Left ventricle myocardium inferior (tissue), 1 donor: ENCODE measurements around the gene FAAH. TPM values are rescaled to one million over a fixed set of nuclear protein-coding genes. Genes with fewer than 3 reads are reported as not detected.

Experiments
- DNase-seq: peaks from one replicate; pipeline ENCODE4 v3.0.0-alpha.2; 2020
- H3K27ac ChIP-seq: fragments of 200-600 bp; replicated peaks from 2 replicates; pipeline ENCODE4 v1.8.0; 2021
- H3K27me3 ChIP-seq: fragments of 200-600 bp; 2 replicates; pipeline ENCODE4 v1.8.0; 2021; ENCODE audit warnings: low read depth
- H3K36me3 ChIP-seq: fragments of 200-600 bp; 2 replicates; pipeline ENCODE4 v1.8.0; 2021
- H3K4me1 ChIP-seq: fragments of 200-600 bp; 2 replicates; pipeline ENCODE4 v1.8.0; 2021
- H3K4me3 ChIP-seq: fragments of 200-600 bp; 2 replicates; pipeline ENCODE4 v1.8.0; 2021; ENCODE audit warnings: mild to moderate bottlenecking, moderate library complexity
- H3K9me3 ChIP-seq: fragments of 200-600 bp; replicated peaks from 2 replicates; pipeline ENCODE4 v1.8.0; 2021
- intact Hi-C: fragments of 100-400 bp; cut with micrococcal nuclease; formaldehyde crosslinking; loops from one replicate; pipeline ENCODE4 v1.11.0; 2022
- total RNA-seq: library from RNA; stranded (reverse); fragmentation: NEBNext Ultra II Directional; extraction: Animal tissue kit (Norgen Biotek cat#: 25700); gene quantifications from one replicate; pipeline ENCODE4 v1.2.1, GENCODE V29; 2021
- TF ChIP-seq, protein P1 (sequence below): fragments of 200-600 bp; IDR thresholded peaks from 2 replicates; pipeline ENCODE4 v1.8.0; 2021; ENCODE audit warnings: antibody characterized with exemption, mild to moderate bottlenecking, borderline replicate concordance
- donor health status: DM: no; HTN: yes; CAD: no; lungs with severe emphysema.

FAAH gene
- total RNA-seq, 1 donor from 2014 or later, result 2.8 TPM

DNA sequence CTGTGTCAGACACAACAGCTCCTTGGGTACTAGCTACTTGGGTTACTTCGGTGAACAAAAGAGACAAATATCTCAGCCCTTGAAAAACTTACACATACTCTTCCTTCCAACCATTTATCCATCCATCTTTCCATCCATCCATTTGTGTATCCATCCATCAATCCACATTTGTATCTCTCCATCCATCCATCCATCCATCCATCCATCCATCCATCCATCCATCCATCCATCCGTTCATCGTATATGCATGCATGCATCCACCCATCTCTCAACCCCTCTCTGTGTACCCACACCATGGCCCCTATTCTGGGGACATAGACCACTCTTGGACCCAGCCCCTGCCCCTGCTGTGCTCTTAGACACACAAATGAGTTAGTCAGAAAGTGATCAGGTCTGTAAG lies 40.2 kb downstream of the FAAH start:
- intact Hi-C loops, result no loop called here
- Histone ChIP-seq H3K27me3 (peaks cover 39% of the 10 kb centered on the region), H3K27ac (no peak overlapping the region), H3K9me3 (no peaks in the 10 kb centered on the region), H3K36me3 (no peaks in the 10 kb centered on the region), H3K4me1 (no peaks in the 10 kb centered on the region), H3K4me3 (no peak overlapping the region)
- DNase-seq, result no peak
- TF ChIP-seq, protein P1, sequence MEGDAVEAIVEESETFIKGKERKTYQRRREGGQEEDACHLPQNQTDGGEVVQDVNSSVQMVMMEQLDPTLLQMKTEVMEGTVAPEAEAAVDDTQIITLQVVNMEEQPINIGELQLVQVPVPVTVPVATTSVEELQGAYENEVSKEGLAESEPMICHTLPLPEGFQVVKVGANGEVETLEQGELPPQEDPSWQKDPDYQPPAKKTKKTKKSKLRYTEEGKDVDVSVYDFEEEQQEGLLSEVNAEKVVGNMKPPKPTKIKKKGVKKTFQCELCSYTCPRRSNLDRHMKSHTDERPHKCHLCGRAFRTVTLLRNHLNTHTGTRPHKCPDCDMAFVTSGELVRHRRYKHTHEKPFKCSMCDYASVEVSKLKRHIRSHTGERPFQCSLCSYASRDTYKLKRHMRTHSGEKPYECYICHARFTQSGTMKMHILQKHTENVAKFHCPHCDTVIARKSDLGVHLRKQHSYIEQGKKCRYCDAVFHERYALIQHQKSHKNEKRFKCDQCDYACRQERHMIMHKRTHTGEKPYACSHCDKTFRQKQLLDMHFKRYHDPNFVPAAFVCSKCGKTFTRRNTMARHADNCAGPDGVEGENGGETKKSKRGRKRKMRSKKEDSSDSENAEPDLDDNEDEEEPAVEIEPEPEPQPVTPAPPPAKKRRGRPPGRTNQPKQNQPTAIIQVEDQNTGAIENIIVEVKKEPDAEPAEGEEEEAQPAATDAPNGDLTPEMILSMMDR, result no peak

DNA sequence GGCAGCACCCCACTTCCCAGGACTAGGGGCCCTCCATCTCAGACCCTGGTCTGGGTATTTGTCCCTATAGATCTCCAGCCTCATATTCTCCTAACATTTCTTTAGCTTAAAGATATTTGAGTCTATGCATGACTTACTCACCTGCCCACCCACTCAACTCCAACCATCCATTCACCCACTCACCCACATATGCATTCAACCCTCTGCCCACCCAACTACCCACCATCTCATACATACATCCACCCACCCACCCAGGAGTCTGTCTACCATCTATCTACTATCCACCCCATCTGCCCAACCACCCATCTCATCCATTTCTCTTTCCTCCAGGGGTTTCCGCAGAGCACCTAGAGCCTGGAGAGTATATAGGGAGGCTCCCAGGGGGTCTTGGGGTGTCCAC lies 42.7 kb downstream of the FAAH start:
- no peaks in the 10 kb centered on the region for H3K4me1 ChIP-seq
- no peak overlapping the region for H3K4me3 ChIP-seq
- TF ChIP-seq, protein P1, result no peak
- peaks cover 37% of the 10 kb centered on the region for H3K27me3 ChIP-seq
- no peaks in the 10 kb centered on the region for H3K9me3 ChIP-seq
- H3K36me3 ChIP-seq, result no peaks in the 10 kb centered on the region
- intact Hi-C loops, result no loop called here
- H3K27ac ChIP-seq, result no peak overlapping the region
- no peak for DNase-seq

- Histone ChIP-seq H3K4me1 (peaks cover 5% of the 10 kb centered on the region), H3K27me3 (peaks cover 37% of the 10 kb centered on the region), H3K27ac (no peak overlapping the region), H3K9me3 (no peaks in the 10 kb centered on the region), H3K36me3 (no peaks in the 10 kb centered on the region), H3K4me3 (no peak overlapping the region)
- no peak for DNase-seq
- TF ChIP-seq, protein P1, result no peak
- intact Hi-C loops, result no loop called here
Observed at GRCh38 chr1:46437723-46438122, 43.6 kb downstream of the FAAH start.

DNA sequence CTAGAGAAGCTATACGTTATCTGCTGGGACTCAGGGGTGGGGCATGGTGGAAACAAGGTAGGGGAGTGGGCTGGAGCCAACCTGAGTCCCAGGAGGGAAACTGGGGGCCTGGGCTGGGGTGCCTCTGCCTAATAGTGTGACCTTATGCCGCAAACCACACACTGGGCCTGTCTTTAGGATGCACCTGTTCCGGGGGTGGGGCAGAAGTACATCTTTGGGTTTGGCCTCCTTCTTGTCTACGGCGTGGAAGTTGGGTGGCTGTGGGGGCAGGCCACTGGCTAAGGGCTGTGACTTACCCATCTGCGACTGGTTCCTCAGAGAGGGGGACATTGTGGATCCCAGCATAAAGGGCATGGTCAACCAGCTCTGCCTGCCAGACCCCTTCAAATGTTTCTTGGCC lies 44.2 kb downstream of the FAAH start:
- intact Hi-C loops, result no loop called here
- Histone ChIP-seq H3K27me3 (peaks cover 37% of the 10 kb centered on the region), H3K4me1 (peaks cover 8% of the 10 kb centered on the region), H3K27ac (no peak overlapping the region), H3K4me3 (no peak overlapping the region), H3K9me3 (no peaks in the 10 kb centered on the region), H3K36me3 (no peaks in the 10 kb centered on the region)
- TF ChIP-seq, protein P1, result no peak
- no peak for DNase-seq

GRCh38 chr1:46440478-46440877 lies 46.4 kb downstream of the FAAH start:
- Histone ChIP-seq H3K9me3 (no peaks in the 10 kb centered on the region), H3K36me3 (no peaks in the 10 kb centered on the region), H3K27me3 (peaks cover 32% of the 10 kb centered on the region), H3K4me3 (no peak overlapping the region), H3K4me1 (peaks cover 8% of the 10 kb centered on the region), H3K27ac (no peak overlapping the region)
- DNase-seq, result no peak
- TF ChIP-seq, protein P1, result no peak
- intact Hi-C loops, result no loop called here
